ENCODE measurements around the gene BCAP31.

GRCh38 chrX:153659268-153659667 is 64.9 kb downstream of the BCAP31 start:
- TF ChIP-seq POLR2AphosphoS5 (IDR thresholded peaks at IDR 0.05; ENCODE audit: low read depth, low read length) (no peak), POLR2A (IDR thresholded peaks at IDR 0.05; ENCODE audit: low read depth, low read length) (no peak)
